ENCODE measurements around the gene SRGAP3.
"Not testable (repeated sequence)": the region's sequence is repeated elsewhere in the genome, so short reads cannot be mapped to it uniquely, and the experiment has no call there.

SRGAP3 gene

DNA sequence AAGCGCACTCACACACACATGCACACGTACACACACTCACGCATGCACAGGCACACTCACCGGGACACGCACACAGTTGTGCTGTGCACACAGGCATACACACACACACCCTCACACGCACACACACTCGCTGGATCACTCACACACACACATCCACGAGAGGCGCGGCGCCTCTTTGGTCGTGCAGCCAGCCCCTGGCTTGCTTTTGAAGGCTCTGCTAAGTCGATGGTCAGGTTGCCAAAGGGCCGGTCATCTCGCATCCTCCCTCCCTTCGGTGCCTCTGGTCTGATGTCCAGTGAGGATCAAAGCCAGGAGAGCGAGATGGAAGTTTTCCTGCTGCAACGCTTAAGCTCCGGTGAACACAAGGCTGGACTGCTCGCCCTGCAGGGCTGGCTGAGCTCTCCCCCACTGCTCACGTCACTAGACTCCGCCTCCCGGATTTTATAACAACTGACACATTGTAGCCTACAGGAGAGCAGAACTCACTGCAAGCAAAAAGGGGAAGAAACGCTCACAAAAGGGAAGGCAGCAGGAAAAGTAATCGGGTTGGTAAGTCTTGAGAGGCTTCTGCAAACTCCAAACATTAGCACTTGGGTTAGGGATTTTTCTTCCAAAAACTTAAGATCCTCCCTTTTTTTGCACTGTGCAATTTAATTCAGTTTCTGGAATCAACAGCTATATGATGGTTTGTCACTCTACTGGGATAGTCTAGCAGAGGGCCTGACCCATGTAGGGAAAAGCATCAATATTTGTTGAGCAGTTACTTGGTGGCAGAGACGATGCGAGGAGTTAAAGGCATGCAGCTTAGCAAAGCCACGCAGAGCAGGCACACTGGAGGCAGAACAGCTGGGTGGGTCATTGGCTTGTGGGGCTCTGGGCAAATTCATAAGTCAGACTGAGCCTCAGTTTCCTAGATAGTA lies at the start of gene SRGAP3:
Gene SRGAP3, minus strand, starts transcription at position 374 of the 920 bp plus-strand sequence. CDS start 695 bp downstream, outside the sequence.
- DNase-seq (ENCODE audit: low read depth) = peak; percentile 61

GRCh38 chr3:9298236-9298635 lies 48.8 kb upstream of the SRGAP3 start:
- no peak for DNase-seq (ENCODE audit: low read depth)

DNA sequence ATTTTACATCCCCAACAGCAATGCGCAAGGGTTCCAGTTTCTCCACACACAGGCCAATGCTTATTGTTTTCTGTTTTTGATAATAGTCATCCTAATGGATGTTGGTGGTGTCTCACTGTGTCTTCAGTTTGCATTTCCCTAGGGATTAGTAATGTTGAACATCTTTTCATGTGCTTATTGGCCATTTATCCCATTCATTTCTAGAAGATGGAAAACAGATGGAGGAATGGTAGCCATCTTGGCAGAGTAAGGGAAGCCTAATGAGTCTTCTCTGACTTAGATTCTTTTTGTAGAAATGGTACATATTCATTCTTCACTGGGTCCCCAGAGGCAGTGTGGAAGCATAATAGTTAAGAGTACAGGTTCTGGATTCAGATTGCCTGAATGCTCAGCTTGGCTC lies 46.8 kb upstream of the SRGAP3 start:
- DNase-seq (ENCODE audit: low read depth) = no peak

- no peak for DNase-seq (ENCODE audit: low read depth)
These were observed 45.6 kb upstream of the SRGAP3 start for GRCh38 chr3:9295007-9295406.

DNA sequence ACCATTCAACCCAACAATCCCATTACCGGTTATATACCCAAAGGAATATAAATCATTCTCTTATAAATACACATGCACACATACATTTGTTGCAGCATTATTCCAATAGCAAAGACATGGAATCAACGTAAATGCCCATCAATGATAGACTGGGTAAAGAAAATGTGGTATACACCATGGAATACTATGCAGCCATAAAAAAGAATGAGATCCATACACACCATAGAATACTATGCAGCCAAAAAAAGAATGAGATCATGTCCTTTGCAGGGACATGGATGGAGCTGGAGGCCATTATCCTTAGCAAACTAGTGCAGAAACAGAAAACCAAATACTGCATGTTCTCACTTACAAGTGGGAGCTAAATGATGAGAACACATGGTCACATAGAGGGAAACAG lies 44.5 kb upstream of the SRGAP3 start:
- DNase-seq (ENCODE audit: low read depth) = not testable (repeated sequence)

DNA sequence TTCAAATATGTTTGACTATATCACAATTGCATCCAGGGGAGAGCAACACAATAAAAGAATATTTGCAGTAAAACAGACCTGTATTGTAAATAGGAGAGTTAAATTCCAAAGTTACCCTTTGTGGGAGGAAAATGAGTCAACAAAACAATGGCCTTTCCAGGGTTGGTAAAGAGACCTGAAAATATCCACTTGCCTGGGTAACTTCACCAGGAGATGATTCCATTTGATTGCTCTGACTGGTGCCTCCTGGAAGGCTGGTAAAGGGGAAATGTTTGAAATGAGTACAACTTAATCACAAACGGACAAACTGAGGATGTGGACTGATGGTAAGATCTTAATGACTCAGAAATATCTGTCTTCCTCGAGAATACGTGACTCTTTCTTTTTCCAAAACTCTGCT lies 43.6 kb upstream of the SRGAP3 start:
- DNase-seq (ENCODE audit: low read depth) = no peak

- no peak for DNase-seq (ENCODE audit: low read depth)
These were observed 43.1 kb upstream of the SRGAP3 start for GRCh38 chr3:9292516-9292915.

DNA sequence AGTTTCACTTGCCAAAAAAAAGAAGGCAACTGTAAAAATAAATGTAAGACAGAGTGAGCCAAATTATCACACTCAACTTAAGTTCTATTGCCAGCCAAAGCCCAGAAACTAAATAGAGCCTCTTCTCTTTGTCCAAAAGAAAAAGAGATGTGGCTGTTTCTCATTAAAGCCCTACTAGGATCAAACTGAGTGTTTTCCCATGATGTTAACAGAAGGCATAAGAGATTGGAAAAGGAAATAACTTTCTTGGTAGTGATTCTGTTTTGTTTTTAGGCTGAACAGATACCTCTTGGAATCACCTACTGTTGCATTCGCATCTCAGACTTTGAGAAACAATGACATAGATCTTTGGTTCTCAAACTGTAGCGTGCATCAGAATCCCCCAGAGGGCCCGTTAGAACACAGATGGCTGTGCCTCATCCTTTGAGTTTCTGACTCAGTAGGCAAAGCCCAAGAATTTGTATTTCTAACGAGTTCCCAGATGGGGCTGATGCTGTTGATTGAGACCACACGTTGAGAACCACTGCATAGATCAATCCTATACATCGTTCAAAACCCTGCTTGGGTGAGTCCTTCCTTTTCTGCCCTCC lies 42.5 kb upstream of the SRGAP3 start:
- no peak for DNase-seq (ENCODE audit: low read depth)

DNA sequence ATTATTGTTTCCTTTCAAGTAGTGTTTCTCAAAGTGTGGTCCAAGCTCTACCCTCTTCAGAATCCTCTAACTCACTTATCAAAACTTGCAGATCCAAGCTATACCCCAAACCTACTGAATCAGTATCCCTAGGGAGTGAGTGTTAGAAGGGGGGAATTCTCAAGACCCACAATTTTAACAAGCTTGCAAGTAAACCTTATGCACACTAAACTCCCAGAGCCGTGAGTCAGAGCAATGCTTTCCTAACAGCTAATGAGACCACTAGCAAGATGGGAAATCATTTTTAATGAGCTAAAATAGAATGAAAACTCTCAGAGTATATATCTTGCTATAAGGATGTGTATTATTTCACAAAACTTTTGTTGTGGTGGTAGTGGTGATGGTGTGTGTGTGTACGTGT lies 41.1 kb upstream of the SRGAP3 start:
- DNase-seq (ENCODE audit: low read depth) = no peak

DNA sequence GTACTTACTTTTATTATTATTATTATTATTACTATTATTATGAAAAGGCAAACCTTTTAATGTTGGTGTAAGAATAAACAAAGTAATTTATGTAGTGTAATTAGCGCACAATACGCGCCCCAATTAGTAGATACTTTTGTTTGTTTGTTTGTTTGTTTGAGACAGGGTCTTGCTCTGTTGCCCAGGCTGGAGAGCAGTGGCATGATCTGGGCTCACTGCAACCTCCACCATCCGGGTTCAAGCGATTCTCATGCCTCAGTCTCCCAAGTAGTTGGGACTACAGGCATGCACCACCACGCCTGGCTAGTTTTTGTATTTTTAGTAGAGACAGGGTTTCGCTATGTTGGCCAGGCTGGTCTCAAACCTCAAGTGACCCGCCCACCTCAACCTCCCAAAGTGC lies 32.1 kb upstream of the SRGAP3 start:
- not testable (repeated sequence) for DNase-seq (ENCODE audit: low read depth)

GRCh38 chr3:9280451-9281219 lies 31.2 kb upstream of the SRGAP3 start:
- DNase-seq (ENCODE audit: low read depth) = no peak

DNA sequence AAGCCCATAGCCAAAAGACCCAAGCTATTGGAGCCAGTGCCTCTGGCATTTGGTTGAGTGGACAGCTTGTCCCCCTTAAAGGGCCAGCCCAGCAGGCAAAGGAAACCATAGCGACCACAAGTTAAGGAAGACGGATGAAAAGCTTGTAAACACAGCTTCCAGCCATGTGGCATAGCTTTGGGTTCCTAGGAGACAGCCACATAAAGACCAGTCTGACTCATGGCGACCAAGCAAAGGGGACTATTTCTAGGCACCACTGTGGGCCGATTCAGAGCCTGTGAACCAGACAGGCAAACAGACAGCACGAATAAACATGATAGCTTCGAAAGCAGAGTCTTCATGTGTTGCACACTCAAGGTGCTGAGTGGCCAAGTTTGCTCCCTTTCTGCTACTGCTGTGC lies 30.5 kb upstream of the SRGAP3 start:
- DNase-seq (ENCODE audit: low read depth) = peak; percentile 54

GRCh38 chr3:9278498-9278897 lies 29.1 kb upstream of the SRGAP3 start:
- no peak for DNase-seq (ENCODE audit: low read depth)

GRCh38 chr3:9278085-9278484 lies 28.6 kb upstream of the SRGAP3 start:
- no peak for DNase-seq (ENCODE audit: low read depth)

DNA sequence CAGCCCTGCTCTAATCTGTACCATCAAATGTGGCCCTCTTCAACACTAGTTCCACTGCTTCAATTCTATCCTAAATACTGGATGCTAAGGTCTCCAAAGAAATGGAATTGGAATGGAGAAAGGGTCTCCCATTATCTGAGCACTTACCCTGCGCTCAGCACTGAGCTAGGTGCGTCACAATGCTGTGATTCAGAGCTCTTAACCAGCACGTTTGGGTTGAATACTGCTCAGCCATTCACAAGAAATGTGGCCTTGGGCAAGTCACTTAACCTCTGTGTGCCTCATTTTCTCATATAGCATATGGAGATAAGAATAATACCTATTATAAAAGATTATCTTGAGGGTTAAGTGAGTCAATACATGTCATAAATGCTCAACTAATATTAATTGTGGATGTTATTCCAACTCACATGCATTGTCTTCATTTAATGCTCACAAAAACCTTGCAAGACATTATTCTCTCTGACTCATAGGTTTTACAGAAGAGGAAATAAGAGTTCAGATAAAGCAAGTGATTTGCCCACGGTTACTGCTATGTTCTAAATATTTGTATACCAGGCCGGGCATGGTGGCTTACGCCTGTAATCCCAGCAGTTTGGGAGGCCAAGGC lies 27.4 kb upstream of the SRGAP3 start:
- DNase-seq (ENCODE audit: low read depth) = no peak

GRCh38 chr3:9271903-9272302 lies 22.5 kb upstream of the SRGAP3 start:
- no peak for DNase-seq (ENCODE audit: low read depth)

DNA sequence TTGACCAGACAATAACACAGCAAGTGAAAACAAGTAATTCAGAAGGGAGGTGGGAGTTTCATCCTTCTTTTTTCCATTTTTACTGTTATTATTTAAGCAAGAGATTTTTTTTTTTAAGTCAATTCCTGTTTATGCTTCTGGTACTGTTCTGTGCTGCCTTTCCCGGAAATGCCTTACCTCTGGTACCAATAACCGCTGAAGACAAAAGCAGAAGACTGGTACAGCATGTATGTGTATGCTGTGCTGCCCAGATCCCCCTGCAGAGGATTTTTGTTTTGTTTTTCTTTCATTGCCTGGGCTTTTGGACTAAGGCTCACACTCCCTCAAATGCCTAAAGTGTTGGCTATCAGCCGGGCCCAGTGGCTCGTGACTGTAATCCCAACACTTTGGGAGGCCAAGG lies 21.3 kb upstream of the SRGAP3 start:
- DNase-seq (ENCODE audit: low read depth) = no peak

DNA sequence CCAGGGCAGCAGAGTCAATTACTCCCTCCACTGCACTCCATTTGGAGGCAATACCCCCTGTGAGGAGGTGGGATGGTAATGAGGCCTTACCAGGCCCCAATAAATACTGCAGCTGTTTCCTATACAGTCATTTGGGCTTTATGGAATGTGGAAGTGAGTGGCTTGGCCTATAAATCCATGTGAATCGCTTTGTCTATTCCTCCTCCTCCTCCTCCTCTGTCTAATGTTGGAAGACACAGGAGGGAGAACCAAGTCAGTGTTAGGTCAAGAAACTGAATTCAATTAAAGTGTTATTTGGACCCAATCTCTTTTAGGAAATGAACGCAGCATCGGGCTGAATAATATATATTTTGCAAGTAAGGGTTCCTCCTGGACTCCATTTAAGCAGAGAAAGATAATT lies 17.3 kb upstream of the SRGAP3 start:
- no peak for DNase-seq (ENCODE audit: low read depth)

DNA sequence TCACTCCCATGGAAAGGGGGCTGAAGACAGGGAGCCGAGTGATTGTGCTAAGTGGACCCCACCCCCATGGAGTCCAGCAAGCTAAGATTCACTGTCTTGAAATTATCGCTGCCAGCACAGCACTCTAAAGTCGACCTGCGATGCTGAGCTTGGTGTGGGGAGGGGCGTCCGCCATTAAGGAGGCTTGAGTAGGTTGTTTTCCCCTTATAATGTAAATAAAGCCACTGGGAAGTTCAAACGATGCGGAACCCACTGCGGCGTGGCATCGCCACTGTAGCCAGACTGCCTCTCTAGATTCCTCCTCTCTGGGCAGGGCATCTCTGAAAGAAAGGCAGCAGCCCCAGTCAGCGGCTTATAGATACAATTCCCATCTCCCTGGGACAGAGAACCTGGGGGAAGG lies 10.9 kb upstream of the SRGAP3 start:
- DNase-seq (ENCODE audit: low read depth) = no peak

- no peak for DNase-seq (ENCODE audit: low read depth)
These were observed 7.6 kb upstream of the SRGAP3 start for GRCh38 chr3:9257092-9257491.

GRCh38 chr3:9255976-9256375 lies 6.5 kb upstream of the SRGAP3 start:
- DNase-seq (ENCODE audit: low read depth) = no peak

DNA sequence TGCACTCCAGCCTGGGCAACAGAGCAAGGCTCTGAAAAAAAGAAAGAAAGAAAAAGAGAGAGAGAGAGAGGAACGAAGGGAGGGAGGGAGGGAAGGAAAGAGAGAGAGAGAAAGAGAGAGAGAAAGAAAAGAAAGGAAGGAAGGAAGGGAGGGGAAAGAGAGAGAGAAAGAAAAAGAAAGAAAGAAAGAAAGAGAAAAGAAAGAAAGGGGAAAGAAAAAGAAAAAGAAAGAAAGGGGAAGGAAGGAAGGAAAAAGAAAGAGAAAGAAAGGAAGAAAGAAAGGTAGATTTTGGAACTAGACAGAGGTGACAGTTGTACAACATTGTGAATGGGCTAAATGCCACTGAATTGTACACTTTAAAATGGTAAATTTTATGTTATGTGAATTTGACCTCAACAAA lies 5.3 kb upstream of the SRGAP3 start:
- DNase-seq (ENCODE audit: low read depth) = no peak
